HFFc6 (cell line): ENCODE data around the gene OR6J1. TPM values are rescaled to one million over a fixed set of nuclear protein-coding genes. Genes with fewer than 3 reads are reported as not detected.
A peak's percentile ranks its signal among the peaks of the same experiment; 100 is the strongest.

Experiments
- DNase-seq: peaks from one replicate; pipeline ENCODE4 v3.0.0-alpha.2; 2018
- H3K27ac Mint-ChIP-seq: 2 replicates; pipeline ENCODE4 v1.8.0; 2020; ENCODE audit warnings: mild to moderate bottlenecking, mixed read lengths
- H3K27me3 Mint-ChIP-seq: 2 replicates; pipeline ENCODE4 v1.8.0; 2021; ENCODE audit warnings: mild to moderate bottlenecking, moderate library complexity, mixed read lengths; ENCODE audit not compliant: insufficient read depth
- H3K36me3 Mint-ChIP-seq: 2 replicates; pipeline ENCODE4 v1.8.0; 2021; ENCODE audit warnings: low read depth, mixed read lengths
- H3K4me1 Mint-ChIP-seq: 2 replicates; pipeline ENCODE4 v1.8.0; 2020; ENCODE audit warnings: low read depth, mixed read lengths
- H3K4me3 Mint-ChIP-seq: 2 replicates; pipeline ENCODE4 v1.8.0; 2020; ENCODE audit warnings: mild to moderate bottlenecking, moderate library complexity, mixed read lengths
- H3K9me3 Mint-ChIP-seq: 2 replicates; pipeline ENCODE4 v1.8.0; 2020; ENCODE audit warnings: mild to moderate bottlenecking, mixed read lengths
- CTCF ChIP-seq: fragments of 200-600 bp; sonication (generic); IDR thresholded peaks from 2 replicates; pipeline ENCODE4 v1.5.0; 2021; ENCODE audit warnings: antibody characterized with exemption, mild to moderate bottlenecking
- total RNA-seq, 6 experiments: library from RNA; stranded (reverse); fragmentation: NEBNext Ultra II Directional; extraction: Animal tissue kit (Norgen Biotek cat#: 25700); gene quantifications; 2 replicates in 1 of 6; 3 replicates in 5 of 6; pipeline ENCODE4 v1.2.3, GENCODE V29; 2021

The OR6J1 gene
- total RNA-seq, 6 experiments from 2014 or later: not detected

GRCh38 chr14:22587247-22587646 lies 56.9 kb downstream of the OR6J1 start:
- Mint-ChIP-seq H3K27ac (peak overlapping the region; percentile 27; the same call in 1 of the 2 replicates), H3K4me1 (peaks cover 56% of the 10 kb centered on the region), H3K9me3 (no peaks in the 10 kb centered on the region), H3K27me3 (no peaks in the 10 kb centered on the region), H3K4me3 (peak overlapping the region; percentile 96), H3K36me3 (peaks cover 30% of the 10 kb centered on the region)
- TF ChIP-seq CTCF: no peak
- DNase-seq: no peak

GRCh38 chr14:22583994-22584393 lies 60.2 kb downstream of the OR6J1 start:
- Mint-ChIP-seq H3K36me3 (peaks cover 29% of the 10 kb centered on the region), H3K9me3 (no peaks in the 10 kb centered on the region), H3K4me3 (no peak overlapping the region), H3K27ac (peak overlapping the region; percentile 10), H3K27me3 (no peaks in the 10 kb centered on the region), H3K4me1 (peaks cover 56% of the 10 kb centered on the region)
- TF ChIP-seq CTCF: no peak
- no peak for DNase-seq

Other genes starting within 250 kb of the OR6J1 start
- gene DAD1, start 55.1 kb downstream of the OR6J1 start, total RNA-seq: 100 to 1,000 TPM; 292 to 311 (median 302) TPM
- 10 to 100 TPM; 22.2 to 31.6 (median 27.5) TPM for gene ABHD4, start 46.1 kb downstream of the OR6J1 start, total RNA-seq
- gene OXA1L, start 122.3 kb upstream of the OR6J1 start, total RNA-seq: 100 to 1,000 TPM in 2 of 6 experiments, 10 to 100 TPM in 4; 87.1 to 108 (median 92.9) TPM
- 1 to 10 TPM in 1 of 6 experiments, under 1 TPM in 5; 0.31 to 1.3 (median 0.56) TPM for gene SLC7A7, start 171.1 kb upstream of the OR6J1 start, total RNA-seq
- gene MRPL52, start 185.5 kb upstream of the OR6J1 start, total RNA-seq: 100 to 1,000 TPM; 135 to 195 (median 167) TPM
- 100 to 1,000 TPM; 284 to 322 (median 298) TPM for gene MMP14, start 192.2 kb upstream of the OR6J1 start, total RNA-seq
- gene LRP10, start 227.4 kb upstream of the OR6J1 start, total RNA-seq: 100 to 1,000 TPM; 168 to 226 (median 186) TPM
- gene REM2, start 238.9 kb upstream of the OR6J1 start, total RNA-seq: under 1 TPM in 4 of 6 experiments, not detected in 2; 0.09 to 0.17 (median 0.14) TPM